Activated CD8-positive, alpha-beta memory T cell treated with anti-CD3 and anti-CD28 coated beads for 1 hour (primary cell): ENCODE data around the gene CNKSR1.

Source experiments
- DNase-seq, 2 donors: peaks; one replicate each; pipeline ENCODE4 v3.0.0-alpha.2; 2020; ENCODE audit warnings: low read depth in 1 of 2; ENCODE audit errors: extremely low read depth in 1 of 2

CNKSR1 gene

DNA sequence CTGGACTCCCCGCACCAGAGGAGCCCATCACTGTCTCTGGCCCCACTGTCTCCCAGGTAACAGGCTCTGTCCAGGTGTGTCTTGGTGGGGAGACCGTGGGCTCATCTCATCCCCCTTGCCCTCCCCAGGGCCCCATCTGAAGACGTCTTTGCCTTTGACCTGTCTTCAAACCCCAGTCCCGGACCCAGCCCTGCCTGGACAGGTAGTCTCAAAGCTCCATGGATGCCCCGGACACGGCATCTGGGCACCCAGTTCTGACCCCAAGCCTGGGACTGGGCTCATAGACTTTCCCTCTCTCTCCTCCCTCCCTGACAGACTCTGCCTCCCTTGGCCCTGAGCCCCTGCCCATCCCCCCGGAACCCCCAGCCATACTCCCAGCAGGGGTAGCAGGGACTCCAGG lies 6.8 kb downstream of the CNKSR1 start:
- DNase-seq = no peak

DNA sequence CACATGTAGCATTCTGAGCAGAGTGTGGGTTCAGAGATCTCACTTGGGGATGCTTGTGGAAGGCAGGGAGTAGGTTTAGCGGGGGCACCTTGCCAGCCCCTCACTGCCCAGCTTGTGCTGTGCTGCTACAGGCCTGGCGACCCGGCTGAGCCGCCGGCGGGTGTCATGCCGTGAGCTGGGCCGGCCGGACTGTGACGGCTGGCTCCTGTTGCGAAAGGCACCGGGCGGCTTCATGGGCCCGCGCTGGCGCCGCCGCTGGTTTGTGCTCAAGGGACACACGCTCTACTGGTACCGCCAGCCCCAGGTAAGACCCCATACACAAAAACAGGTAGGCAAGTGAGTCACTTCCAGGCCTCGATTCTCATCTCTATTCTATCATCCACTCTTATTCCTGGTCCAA lies 7.6 kb downstream of the CNKSR1 start:
- DNase-seq = no peak

DNA sequence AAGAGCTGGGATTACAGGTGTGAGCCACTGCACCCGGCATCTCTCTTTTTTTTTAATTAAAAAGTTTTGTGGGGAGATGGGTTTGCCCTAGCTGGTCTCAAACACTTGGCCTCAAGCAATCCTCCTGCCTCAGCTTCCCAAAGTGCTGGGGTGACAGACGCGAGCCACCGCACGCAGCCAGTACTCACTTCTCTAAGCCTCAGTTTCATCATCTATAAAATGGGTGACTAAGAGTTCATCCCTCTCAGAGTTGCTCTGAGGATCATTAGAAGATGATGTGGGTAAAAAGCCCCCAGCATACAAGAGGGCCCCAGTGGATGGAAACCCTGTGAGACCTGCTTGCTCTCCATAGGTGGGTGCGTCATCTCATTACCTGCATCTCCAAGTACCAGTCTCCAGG lies 10.6 kb downstream of the CNKSR1 start:
- DNase-seq = no peak

DNA sequence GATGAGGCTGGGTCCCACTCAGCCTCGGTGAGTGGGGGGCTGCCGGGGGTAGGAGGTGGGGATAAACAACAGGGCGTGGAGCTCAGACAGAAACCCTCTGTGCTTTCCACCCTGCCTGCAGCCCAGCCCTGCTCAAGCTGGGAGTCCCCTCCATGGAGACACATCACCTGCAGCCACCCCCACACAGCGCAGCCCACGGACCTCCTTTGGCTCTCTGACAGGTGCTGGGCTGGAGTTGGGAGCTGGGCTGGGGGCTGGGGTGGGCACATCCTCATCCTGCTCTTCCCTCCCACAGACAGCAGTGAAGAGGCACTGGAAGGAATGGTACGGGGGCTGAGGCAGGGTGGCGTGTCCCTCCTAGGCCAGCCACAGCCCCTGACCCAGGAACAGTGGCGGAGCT lies 11.2 kb downstream of the CNKSR1 start:
- DNase-seq = no peak

DNA sequence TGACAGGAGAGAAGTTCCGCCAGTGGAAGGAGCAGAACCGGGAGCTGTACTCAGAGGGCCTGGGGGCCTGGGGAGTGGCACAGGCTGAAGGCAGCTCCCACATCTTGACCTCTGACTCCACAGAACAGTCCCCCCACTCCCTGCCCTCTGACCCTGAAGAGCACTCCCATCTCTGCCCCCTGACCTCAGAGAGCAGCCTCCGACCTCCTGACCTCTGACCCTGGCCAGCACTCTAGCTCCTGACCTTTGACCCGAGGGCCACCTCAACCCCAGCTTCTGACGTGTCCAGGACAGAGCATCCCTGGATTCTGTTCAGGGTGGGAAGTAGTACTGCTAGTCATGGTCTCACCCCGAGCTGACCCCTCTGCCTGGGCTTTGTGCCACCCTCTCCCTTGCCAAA lies 12.0 kb downstream of the CNKSR1 start:
- DNase-seq = no peak

DNA sequence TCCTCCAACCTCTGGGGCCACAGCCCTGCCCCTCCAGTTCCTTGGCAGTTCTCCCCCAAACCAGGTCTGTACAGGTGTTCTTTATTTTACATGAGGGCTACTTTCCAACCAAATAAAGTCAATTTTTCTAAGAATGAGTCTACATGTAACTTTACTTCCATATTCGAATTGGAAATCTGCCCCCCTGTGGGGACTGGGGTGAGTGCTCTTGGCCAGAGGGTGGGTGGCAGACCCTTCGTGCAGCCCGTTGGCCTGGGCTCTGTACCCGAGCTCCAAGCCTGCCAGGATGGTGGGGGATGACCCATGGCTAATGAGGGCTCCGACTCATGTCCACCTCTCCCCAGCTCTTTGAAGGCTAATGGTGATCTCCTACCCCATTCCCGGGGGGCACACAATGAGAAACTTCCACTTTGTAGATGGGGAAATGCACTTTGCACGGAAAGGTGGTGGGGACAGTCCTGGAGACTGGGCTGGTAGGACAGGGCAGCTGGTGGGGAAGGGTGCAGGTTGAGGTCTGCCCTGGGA lies 12.5 kb downstream of the CNKSR1 start:
- no peak for DNase-seq

DNA sequence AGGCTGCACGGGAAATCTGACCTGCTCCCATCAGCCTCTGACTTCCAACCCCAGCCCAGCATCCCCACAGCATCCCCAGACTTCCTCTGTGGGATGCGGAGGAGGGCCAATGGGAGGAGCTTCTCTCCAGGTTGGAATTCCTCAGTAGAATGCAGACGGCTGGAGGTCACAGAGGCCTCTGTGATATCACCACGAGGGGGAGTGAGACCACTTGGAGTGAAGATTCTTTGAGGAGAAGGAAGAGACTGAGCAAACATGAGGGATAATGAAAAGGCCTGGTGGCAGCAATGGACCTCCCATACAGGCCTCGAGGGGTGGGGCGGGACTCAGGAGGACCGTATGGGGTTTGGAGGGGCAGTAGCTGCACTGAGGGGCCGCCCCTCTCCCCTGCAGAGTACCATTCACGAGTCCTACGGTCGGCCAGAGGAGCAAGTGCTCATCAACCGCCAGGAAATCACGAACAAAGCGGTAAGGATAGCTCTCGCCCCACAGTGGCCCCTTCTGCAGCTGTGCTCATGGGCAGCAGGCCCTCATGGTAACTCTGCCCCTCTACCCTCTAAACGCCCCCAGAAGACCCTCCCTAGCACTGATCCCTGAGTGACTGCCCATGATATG lies 13.2 kb downstream of the CNKSR1 start, which contains the start of gene CATSPER4:
TSS of gene CATSPER4 (plus strand) at position 230 of the 615 bp plus-strand sequence. CDS start at position 256, 26 bp downstream.
- no peak for DNase-seq

DNA sequence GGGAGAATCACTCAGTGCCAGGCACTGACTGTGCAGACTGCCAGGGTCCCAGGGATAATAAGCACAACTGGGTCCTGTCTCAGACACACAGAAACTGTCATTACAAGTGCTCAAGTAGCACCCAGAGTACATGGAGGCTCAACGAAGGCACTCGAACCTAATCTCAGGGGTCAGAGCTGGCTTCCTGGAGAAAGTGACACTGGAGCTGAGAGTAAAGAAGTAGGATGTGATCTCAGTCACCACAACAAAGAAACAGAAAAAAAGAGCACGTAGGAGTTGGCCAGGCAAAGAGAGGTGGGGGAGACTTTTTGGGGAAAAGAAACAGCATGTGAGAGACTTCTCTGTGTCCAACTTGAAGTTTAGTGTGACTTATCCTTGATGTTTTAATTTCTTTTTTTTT lies 14.4 kb downstream of the CNKSR1 start:
- DNase-seq = no peak

DNA sequence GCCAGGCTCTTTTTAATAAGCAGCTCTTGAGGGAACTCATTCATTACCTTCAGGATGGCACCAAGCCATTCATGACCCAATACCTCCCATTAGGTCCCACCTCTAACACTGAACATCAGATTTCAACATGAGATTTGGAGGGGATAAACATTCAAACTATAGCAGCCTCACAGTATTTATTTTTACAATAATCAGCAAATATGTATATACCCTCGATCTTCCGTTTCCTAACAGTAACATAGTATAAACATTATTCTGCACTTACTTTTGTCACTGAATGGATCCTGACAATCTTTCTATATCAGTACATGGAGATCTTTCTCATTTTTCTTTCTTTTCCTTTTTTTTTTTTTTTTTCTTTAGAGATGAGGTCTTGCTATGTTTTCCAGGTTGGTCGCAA lies 18.5 kb downstream of the CNKSR1 start:
- DNase-seq = no peak

DNA sequence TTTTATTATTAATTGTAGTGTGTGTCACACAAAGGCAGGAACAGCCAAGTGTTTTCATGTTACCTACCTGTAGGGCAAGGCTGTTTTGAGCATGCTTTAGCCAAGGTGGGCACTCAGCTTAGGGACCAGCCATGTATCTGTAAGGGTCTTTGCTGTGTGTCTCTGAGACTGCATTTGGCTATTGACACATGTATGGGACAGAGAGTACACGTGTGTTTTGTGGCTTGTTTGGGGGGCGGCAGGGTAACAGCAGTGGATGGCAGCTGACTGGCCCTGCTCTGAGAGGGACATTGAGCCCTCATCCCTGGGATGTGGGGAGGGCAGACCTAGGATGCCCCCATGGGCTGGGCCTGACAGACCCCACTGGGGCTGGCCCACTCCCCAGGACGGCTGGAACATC lies 20.0 kb downstream of the CNKSR1 start:
- no peak for DNase-seq

DNA sequence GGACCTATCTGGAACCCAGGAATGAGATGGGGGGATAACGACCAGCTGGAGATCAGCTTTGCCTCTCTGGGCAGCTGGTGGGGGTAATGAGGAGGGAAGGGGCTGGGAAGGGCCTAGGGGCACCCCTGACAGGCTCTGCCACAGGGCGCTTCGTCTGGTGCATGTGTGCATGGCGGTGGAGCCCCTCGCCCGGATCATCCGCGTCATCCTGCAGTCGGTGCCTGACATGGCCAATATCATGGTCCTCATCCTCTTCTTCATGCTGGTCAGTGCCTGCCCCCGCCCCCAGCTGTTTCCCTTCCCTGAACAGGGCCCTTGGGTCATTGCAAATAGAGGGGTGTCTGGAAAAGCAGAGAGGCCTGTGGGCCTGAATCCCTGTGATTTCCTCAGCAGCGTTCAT lies 20.5 kb downstream of the CNKSR1 start:
- no peak for DNase-seq

DNA sequence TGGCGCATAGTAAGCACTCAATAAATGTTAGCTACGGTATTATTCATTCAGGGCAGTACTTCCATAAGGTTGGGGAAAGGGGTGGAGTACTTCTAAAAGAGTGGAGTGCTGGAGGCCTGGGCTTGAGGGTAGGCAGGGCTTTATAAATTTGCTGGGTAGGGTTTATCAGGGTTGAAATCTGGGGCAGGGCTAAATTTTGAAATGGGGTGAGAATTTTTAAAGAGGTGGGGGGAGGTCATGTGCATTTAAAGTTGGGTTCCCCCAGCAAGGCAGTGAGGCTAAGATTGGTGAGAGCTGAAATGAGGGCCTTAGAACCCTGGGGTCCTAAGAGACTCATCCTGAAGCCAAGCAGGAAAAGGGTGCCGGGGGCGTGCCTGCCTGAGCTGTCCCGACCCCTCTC lies 23.1 kb downstream of the CNKSR1 start:
- no peak for DNase-seq

DNA sequence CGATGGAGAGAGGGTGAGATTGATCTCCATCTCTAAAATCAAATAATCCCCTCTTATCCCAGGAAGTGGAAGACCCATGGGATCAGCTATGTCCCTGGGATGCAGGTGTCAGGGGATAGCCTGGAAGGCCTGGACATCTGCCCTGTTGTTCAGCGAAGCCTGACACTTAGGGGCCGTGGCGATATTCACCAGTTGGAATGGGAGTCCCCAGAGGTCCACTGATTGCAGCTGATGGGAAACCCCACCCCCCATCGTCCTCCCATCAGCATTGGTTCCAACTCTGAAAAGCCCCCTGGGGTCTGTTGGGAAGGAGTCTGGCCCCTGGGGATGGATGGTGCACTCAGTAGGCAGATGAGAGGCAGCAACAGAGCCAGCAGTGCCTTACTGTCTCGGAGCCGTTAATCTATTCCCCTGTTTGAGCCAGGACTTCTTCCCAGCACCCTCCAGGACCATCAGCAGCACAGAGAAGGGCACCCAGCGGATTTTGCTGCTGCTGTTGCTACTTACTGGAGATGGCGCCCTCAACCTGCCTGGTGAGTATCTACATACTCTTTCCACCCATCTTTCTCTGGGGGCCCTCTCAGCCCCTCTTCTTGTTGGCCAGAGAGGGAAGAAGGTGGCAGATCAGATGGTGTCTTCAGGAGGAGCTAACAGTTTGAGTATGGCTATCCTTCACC lies 26.5 kb downstream of the CNKSR1 start:
- no peak for DNase-seq

DNA sequence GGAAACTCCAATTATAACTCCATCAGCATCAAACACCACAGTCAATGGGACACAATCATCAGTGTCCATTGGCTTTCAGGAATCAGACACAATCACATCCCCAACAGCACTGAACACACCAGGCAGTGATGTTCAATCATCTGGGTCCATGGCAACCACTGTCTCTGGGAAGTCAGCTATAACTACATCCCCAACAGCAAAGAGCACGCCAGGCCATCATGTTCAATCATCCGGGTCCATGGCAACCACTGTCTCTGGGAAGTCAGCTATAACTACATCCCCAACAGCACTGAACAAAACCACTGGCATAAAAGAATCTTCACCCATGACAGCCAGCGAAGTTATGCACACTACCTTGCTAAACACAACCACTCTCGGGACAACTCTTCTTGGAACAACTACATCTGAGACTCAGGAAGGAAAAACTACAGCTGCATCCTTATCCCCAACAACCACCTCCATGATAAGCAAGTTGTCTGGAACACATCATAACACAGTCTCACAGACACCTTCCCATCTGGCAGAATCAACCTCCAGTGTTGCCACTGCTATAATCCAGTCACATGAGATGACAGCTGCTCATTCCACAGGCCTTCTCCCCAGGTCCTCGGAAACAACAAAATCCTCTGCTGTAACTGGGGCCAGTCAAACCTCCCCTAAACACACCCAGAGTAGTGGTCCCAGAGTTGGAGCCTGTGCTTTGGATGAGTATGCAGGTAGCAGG lies 33.0 kb downstream of the CNKSR1 start:
- DNase-seq = no peak

DNA sequence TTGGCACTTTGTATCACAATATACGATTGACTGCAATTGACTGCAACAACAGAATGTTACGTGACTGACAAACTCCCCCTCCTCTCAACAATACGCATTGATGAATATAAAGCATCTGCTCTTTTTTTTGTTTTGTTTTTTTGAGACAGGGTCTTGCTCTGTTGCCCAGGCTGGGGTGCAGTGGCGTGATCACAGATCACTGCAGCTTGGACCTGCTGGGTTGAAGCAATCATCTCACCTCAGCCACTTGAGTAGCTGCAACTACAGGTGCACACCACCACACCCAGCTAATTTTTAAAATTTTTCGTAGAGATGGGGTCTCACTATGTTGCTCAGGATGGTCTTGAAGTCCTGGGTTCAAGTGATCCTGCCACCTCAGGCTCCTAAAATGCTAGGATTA lies 35.4 kb downstream of the CNKSR1 start:
- no peak for DNase-seq

DNA sequence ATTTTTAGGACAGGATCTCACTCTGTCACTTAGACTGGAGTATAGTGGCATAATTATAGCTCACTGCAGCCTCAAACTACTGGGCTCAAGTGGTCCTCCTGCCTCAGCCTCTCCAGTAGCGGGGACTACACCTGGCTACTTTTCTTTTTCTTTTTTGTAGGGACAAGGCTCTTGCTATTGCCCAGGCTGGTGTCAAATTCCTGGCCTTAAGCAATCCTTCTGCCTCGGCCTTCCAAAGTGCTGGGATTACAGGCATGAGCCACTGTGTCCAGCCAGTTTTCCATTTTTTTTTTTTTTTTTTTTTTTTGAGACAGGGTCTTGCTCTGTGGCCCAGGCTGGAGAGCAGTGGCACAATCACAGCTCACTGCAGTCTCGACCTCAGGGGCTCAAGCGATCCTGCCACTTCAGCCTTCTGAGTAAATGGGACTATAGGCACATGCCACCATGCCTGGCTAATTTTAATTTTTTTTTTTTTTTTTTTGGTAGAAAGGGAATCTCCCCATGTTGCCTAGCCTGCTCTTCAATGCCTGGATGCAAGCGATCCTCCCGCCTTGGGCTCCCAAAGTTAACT lies 36.1 kb downstream of the CNKSR1 start:
- DNase-seq = no peak

DNA sequence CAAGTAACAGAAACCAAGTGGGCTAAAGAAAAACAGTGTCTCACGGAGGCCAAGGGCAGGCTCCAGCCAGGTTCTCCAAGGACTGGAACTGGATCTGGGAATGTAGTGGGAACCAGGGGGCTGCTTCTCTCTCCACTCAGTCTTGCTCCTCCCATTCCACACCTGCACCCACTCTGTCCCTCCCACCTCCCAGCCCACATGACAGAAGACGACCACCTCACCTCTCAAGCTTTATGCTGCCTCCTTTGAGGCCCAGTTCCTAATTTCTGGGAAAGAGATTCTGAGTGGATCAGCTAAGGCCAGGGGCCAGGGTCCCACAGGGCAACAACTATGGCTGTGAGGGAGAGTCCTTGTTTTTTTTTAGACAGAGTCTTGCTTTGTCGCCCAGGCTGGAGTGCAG lies 38.0 kb downstream of the CNKSR1 start:
- no peak for DNase-seq

DNA sequence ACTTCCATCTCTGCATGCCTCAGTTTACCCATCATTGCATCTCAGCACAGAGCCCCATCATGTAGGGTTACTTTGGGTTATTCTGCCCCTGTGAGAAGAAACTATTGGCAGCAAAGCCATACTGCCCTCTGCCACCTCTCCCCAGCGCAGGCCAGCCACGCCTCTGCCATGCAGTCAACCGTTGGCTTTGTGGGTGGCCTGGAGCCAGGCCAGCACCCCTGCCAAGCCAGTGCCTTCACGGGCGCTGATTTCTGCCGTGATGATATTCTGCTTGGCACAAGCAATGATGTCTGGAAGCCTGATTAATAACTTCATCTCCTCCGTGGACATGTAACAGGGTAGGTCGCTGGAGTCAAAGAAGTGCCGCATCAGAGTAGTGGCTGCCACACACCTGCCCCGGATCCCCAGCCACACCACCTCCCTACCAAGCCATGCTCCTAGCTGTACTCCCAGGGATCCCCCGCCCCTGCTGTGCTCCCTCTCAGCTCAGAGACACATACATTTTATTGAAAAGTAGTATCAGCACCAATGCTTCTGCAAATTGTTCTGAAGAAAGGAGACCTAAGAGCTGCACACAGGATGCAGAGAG lies 41.7 kb downstream of the CNKSR1 start:
- DNase-seq = no peak

DNA sequence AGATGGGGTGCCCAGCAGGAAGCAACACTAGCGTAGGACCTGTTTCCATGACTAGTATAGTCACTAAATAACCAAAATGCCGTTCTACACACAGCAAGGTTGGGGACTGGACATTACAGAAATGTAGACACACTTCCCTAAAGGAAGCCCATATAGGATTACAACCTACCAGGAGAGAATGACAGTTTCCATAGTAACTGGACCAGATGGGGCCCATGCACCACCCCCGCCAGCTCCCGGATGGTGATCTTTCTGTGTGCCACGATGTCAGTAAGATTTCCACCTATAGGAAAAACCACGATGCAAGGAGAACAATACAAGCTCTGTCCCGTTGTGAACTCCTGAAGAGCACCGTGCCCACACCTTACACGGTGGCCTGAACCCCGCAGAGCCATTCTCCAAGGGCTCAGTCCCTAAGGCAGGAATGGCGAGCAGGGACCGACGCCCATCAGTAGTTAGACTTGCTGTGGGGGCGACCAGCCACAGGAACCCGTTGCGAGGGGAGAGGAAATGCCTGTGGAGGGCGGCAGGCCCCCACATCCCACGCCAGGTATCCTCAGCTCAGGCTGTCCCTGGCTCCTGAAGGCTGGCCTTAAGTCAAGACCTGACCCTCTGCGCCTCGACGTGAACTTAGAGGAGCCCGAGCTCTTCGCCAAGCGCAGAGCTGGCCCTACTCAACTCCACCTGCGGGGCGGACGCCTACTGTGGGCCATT lies 43.1 kb downstream of the CNKSR1 start:
- DNase-seq = no peak

DNA sequence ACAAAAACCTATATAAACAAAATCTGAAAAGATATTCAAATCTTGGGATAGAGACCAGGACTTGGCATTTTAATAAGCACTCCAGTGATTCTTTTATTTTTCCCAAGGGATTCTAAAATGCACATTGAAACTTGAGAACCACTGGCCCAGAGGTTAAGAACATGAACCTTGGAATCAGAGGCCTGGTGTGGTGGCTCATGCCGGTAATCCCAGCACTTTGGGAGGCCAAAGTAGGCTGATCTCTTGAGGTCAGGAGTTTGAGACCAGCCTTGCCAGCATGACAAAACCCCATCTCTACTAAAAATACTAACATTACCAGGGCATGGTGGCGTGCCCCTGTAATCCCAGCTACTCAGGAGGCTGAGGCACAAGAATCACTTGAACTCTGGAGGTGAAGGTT lies 43.8 kb downstream of the CNKSR1 start:
- DNase-seq = no peak

DNA sequence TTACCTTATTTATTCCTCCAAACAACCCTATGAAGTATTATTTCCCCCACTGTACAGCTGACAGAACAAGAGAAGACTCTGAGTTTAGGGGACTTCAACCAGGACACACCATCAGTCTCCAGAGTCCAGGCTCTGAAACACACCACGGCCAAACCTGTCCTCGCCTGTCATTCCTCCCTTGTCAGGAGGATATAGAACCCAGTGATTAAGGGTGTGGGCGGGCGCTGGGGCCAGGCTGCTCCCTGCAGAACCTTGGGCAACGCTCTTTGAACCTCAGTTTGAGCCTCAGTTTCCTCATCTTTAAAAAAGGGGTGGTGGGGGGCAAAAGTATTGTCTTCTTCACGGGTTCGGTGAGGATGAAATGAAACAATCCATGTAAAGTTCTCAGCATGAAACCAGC lies 47.3 kb downstream of the CNKSR1 start:
- no peak for DNase-seq
